ENCODE data around the gene PLXNA4.

PLXNA4 gene

DNA sequence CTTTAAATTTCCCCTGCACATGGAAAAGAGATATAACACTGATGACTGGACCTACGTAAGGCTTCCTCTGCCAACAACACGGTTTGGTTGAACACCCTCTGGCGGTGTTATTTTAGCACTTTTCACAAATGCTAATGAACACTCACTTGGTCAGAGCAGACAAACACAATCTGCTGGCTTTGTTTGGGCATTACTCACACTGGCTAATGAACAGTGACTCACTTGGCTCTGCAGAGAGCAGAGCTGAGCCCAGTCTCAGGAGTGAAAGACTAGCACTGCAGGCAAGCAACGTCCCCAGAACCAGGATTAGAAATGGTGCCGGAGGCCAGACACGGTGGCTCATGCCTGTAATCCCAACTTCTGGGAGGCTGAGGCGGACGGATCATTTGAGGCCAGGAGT lies 430.8 kb downstream of the PLXNA4 start:
- H3K36me3 ChIP-seq (ENCODE audit: low read length), result no peaks in the 10 kb centered on the region
- H3K4me2 ChIP-seq (ENCODE audit: low read depth, low read length, poor library complexity, severe bottlenecking), result no peak overlapping the region
- no peak overlapping the region for H3K4me3 ChIP-seq (ENCODE audit: insufficient read depth, low read length, poor library complexity, severe bottlenecking)
- H2AFZ ChIP-seq (ENCODE audit: low read depth, low read length, severe bottlenecking), result no peak overlapping the region
- no peaks in the 10 kb centered on the region for H4K20me1 ChIP-seq (ENCODE audit: low read depth, low read length)
- TF ChIP-seq, protein P1, sequence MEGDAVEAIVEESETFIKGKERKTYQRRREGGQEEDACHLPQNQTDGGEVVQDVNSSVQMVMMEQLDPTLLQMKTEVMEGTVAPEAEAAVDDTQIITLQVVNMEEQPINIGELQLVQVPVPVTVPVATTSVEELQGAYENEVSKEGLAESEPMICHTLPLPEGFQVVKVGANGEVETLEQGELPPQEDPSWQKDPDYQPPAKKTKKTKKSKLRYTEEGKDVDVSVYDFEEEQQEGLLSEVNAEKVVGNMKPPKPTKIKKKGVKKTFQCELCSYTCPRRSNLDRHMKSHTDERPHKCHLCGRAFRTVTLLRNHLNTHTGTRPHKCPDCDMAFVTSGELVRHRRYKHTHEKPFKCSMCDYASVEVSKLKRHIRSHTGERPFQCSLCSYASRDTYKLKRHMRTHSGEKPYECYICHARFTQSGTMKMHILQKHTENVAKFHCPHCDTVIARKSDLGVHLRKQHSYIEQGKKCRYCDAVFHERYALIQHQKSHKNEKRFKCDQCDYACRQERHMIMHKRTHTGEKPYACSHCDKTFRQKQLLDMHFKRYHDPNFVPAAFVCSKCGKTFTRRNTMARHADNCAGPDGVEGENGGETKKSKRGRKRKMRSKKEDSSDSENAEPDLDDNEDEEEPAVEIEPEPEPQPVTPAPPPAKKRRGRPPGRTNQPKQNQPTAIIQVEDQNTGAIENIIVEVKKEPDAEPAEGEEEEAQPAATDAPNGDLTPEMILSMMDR (IDR thresholded peaks at IDR 0.05; ENCODE audit: insufficient read depth, low read length, poor library complexity, severe bottlenecking), result no peak
- no peak for TF ChIP-seq EZH2phosphoT487 (conservative IDR thresholded peaks at IDR 0.05; ENCODE audit: low read length)
- no peaks in the 10 kb centered on the region for H3K27me3 ChIP-seq (ENCODE audit: low read length)
- H3K27ac ChIP-seq (ENCODE audit: low read depth, low read length), result no peak overlapping the region
- H3K9ac ChIP-seq (ENCODE audit: low read length), result no peak overlapping the region
- H3K79me2 ChIP-seq (ENCODE audit: insufficient read depth, low read length), result no peaks in the 10 kb centered on the region
- no peaks in the 10 kb centered on the region for H3K9me3 ChIP-seq (ENCODE audit: insufficient read depth, low read length)
- no peaks in the 10 kb centered on the region for H3K9me2 ChIP-seq (replicated peaks; ENCODE audit: insufficient read depth, low read length)
- no peaks in the 10 kb centered on the region for H3F3A ChIP-seq (ENCODE audit: insufficient read depth)

- Histone ChIP-seq H2AFZ (ENCODE audit: low read depth, low read length, severe bottlenecking) (no peak overlapping the region), H3K4me2 (ENCODE audit: low read depth, low read length, poor library complexity, severe bottlenecking) (no peak overlapping the region), H3F3A (ENCODE audit: insufficient read depth) (no peaks in the 10 kb centered on the region), H3K4me3 (ENCODE audit: insufficient read depth, low read length, poor library complexity, severe bottlenecking) (no peak overlapping the region), H3K9ac (ENCODE audit: low read length) (no peak overlapping the region), H3K36me3 (ENCODE audit: low read length) (no peaks in the 10 kb centered on the region), H3K9me2 (replicated peaks; ENCODE audit: insufficient read depth, low read length) (no peaks in the 10 kb centered on the region), H3K27me3 (ENCODE audit: low read length) (no peaks in the 10 kb centered on the region), H3K79me2 (ENCODE audit: insufficient read depth, low read length) (no peaks in the 10 kb centered on the region), H3K9me3 (ENCODE audit: insufficient read depth, low read length) (no peaks in the 10 kb centered on the region), H3K27ac (ENCODE audit: low read depth, low read length) (no peak overlapping the region), H4K20me1 (ENCODE audit: low read depth, low read length) (no peaks in the 10 kb centered on the region)
- TF ChIP-seq EZH2phosphoT487 (conservative IDR thresholded peaks at IDR 0.05; ENCODE audit: low read length), result no peak
- TF ChIP-seq, protein P1 (IDR thresholded peaks at IDR 0.05; ENCODE audit: insufficient read depth, low read length, poor library complexity, severe bottlenecking), result no peak
Measured at GRCh38 chr7:132145063-132145462, 431.2 kb downstream of the PLXNA4 start.

GRCh38 chr7:132142006-132142405 lies 434.3 kb downstream of the PLXNA4 start:
- Histone ChIP-seq H3F3A (ENCODE audit: insufficient read depth) (no peaks in the 10 kb centered on the region), H3K9me3 (ENCODE audit: insufficient read depth, low read length) (no peaks in the 10 kb centered on the region), H3K9me2 (replicated peaks; ENCODE audit: insufficient read depth, low read length) (no peaks in the 10 kb centered on the region), H2AFZ (ENCODE audit: low read depth, low read length, severe bottlenecking) (no peak overlapping the region), H3K4me2 (ENCODE audit: low read depth, low read length, poor library complexity, severe bottlenecking) (no peak overlapping the region), H3K9ac (ENCODE audit: low read length) (no peak overlapping the region), H3K27me3 (ENCODE audit: low read length) (no peaks in the 10 kb centered on the region), H3K36me3 (ENCODE audit: low read length) (no peaks in the 10 kb centered on the region), H3K79me2 (ENCODE audit: insufficient read depth, low read length) (no peaks in the 10 kb centered on the region), H3K4me3 (ENCODE audit: insufficient read depth, low read length, poor library complexity, severe bottlenecking) (no peak overlapping the region), H3K27ac (ENCODE audit: low read depth, low read length) (no peak overlapping the region), H4K20me1 (ENCODE audit: low read depth, low read length) (no peaks in the 10 kb centered on the region)
- TF ChIP-seq EZH2phosphoT487 (conservative IDR thresholded peaks at IDR 0.05; ENCODE audit: low read length), result no peak
- TF ChIP-seq, protein P1 (IDR thresholded peaks at IDR 0.05; ENCODE audit: insufficient read depth, low read length, poor library complexity, severe bottlenecking), result no peak
